GM12801 (cell line): ENCODE measurements around the gene SLC27A2.

Experiments
- TF ChIP-seq, protein P1 (sequence below): IDR thresholded peaks from one replicate; pipeline ENCODE4 v1.5.1; 2011; ENCODE audit warnings: control low read depth; ENCODE audit not compliant: insufficient read length; ENCODE audit errors: extremely low read depth

The SLC27A2 gene

DNA sequence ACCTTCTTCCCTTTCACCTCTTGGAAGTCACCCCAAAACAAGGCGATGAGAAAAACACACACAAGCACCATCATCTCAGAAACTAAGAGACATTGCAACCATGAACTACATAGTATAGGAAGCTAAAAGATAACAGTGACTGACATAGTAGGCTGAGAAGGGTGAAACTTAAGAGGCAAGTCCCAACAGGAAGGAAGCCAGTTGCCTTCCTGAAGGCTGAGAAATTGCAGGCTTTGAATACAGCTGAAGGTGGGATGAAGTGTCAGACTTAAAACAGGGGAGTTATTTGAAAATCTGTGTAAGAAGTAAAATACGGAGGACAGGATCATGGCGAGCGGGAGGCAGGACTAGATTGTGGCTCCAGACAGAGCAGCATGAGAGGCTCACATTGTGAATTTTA lies 27.8 kb downstream of the SLC27A2 start:
- TF ChIP-seq, protein P1, sequence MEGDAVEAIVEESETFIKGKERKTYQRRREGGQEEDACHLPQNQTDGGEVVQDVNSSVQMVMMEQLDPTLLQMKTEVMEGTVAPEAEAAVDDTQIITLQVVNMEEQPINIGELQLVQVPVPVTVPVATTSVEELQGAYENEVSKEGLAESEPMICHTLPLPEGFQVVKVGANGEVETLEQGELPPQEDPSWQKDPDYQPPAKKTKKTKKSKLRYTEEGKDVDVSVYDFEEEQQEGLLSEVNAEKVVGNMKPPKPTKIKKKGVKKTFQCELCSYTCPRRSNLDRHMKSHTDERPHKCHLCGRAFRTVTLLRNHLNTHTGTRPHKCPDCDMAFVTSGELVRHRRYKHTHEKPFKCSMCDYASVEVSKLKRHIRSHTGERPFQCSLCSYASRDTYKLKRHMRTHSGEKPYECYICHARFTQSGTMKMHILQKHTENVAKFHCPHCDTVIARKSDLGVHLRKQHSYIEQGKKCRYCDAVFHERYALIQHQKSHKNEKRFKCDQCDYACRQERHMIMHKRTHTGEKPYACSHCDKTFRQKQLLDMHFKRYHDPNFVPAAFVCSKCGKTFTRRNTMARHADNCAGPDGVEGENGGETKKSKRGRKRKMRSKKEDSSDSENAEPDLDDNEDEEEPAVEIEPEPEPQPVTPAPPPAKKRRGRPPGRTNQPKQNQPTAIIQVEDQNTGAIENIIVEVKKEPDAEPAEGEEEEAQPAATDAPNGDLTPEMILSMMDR: no peak

DNA sequence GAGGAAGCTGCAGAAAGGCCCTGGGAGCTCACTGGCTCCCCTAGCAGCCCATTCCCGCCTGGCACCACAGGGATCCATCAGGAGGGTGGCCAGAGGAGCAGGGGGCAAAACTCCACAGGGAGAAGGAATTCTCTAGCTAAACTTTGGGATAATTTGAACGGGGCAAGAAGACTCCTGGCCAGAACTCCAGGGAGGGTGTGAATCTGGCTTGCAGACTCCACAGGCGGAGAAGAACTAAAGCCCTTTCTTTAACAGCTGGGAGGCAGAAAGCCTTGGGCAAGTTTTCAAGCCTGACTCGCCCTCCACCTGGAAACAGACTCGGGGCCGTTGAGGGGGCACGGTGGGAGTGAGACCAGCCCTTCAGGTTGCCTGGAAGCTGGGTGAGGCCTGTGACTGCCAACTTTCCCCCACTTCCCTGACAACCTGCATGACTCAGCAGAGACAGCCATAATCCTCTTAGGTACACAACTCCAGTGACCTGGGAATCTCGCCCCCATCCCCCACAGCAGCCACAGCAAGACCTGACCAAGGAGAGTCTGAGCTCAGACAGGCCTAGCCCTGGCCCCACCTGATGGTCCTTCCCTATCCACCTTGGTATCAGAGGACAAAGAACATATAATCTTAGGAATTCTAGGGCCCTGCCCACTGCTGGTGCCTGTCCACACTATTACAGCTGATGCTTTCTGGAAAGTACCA lies 28.6 kb downstream of the SLC27A2 start:
- TF ChIP-seq, protein P1: no peak

DNA sequence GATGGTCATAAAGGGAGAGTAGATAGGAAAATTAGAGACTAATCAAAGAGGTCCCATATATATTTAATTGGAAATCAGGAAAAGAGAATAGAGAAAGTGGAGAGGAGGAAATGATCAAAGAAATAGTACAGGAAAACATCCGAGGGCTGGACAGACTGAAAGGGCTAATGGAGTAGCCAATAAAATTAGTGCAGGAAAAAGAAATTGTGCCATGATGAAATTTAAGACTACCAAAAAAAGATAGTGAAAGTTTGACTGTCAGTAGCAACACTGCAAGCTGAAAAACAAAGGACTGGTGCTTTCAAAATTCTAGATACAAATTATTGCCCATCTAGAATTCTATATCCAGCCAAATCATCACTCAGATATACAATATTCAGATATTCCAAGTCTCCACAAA lies 36.3 kb downstream of the SLC27A2 start:
- TF ChIP-seq, protein P1: no peak

DNA sequence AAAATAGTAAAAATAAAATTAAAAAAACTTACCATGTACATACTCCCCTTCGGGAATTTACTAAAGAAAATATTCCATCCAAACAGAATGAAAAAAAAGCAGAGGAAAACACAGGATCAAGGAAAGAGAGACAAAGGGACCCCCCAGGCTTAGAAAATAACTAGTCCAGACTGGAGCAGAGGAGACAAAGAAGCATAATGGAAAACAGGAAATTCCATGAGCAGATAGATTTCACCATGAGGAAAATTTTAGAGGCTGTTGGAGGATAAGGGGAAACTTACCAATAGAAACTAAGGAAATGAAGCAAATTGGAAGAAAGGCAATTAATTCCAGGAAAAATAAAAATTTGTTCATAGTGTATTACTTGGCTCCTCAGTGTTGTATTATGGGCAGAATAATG lies 36.7 kb downstream of the SLC27A2 start:
- TF ChIP-seq, protein P1: no peak

DNA sequence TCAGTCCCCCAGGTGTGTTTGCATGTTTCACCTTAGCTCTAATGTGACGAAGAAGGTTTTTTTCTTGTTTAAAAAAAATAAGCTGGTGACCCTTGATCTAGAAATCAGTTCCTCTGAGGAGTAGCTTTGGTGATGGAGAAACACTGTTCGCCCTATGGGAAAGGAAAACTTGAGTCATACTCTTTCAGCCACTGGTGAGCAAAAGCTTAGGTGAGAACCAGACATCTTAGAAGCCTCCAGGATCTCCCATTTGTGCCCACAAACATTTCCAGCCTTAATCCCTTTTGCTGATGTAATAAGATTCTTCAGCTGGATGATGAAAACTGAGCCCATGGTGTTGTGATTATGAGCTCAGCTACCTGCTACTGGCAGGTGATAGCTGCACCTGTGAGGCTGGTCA lies 37.8 kb downstream of the SLC27A2 start:
- TF ChIP-seq, protein P1: no peak

DNA sequence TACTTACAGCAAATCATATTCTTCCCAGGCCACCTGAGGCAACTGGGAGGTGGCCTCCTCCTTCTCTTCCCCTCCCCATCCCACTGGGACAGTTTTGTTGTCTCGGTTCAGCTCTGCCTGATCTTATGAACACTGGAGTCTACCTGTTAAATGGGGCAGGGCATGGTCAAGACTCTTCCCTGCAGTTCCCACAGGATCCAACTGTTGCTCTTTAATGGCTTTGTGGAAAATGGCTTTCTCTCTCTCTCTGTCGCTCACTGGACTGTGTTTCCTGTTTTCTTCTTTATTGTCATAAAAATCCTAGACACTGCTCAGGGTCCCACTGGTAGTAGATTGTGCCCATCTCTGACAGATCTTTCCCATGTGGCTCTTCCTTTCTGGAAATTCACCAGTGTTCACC lies 40.2 kb downstream of the SLC27A2 start:
- TF ChIP-seq, protein P1: no peak

DNA sequence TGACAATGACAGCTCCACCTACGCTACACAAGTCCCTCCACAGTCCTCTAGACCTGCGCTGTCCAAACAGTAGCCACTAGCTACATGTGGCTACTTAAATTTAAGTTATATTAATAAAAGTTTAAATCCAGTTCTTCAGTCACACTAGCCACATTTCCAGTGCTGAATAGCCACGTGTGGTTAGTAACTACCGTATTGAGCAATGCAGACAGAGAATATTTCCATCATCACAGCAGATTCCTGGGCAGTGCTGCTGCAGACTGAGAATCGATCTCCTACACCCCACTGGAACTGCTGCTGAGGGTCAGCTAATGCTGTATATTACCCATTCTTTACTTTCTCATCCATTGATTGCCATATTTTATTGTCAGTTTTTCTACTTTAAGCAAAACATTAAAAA lies 42.6 kb downstream of the SLC27A2 start:
- TF ChIP-seq, protein P1: no peak
